ENCODE measurements around the gene ANGPTL8. TPM values are rescaled to one million over a fixed set of nuclear protein-coding genes. Genes with fewer than 3 reads are reported as not detected.

ANGPTL8 gene, protein sequence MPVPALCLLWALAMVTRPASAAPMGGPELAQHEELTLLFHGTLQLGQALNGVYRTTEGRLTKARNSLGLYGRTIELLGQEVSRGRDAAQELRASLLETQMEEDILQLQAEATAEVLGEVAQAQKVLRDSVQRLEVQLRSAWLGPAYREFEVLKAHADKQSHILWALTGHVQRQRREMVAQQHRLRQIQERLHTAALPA
- total RNA-seq (2013; cell fraction: nucleolus; rRNA removed): not detected in 2 replicates
- total RNA-seq (2014; rRNA removed) (not detected in 2 replicates), total RNA-seq (2014; rRNA removed; fragmentation: Illumina TruSeq; extraction: Trizol) (not detected in 2 replicates), total RNA-seq (2021) (not detected in 2 replicates), polyA plus RNA-seq (2011; rRNA removed) (not detected in 2 replicates), polyA plus RNA-seq (2014; fragmentation: Illumina TruSeq; extraction: Trizol) (not detected in 2 replicates), polyA plus RNA-seq (2014; fragmentation: Nextera tagmentation; extraction: Ambion mirVana) (not detected), polyA plus RNA-seq (2014; rRNA removed) (not detected in 2 replicates), polyA plus RNA-seq (2016; fragmentation: Nextera tagmentation; extraction: Ambion mirVana) (not detected), polyA minus RNA-seq (2011; rRNA and poly(A)+ RNA removed) (not detected in 2 replicates), Bru-seq, nascent RNA (not detected), BruChase-seq, experiment 1, labeled RNA remaining after a 6-hour chase (percentile 14 among the genes with signal in this experiment), BruChase-seq, experiment 2, labeled RNA remaining after a 2-hour chase (not detected)
- not detected for polyA plus RNA-seq (2011; ENCODE audit: low read depth)
- not detected in 2 replicates for polyA plus RNA-seq (2011; cell fraction: cytosol; rRNA removed)
- polyA plus RNA-seq (2011; cell fraction: nucleus; rRNA removed): not detected in 2 replicates
- polyA plus RNA-seq (2012): not detected in 2 replicates
- polyA minus RNA-seq (2011; cell fraction: cytosol; rRNA and poly(A)+ RNA removed): not detected in 2 replicates
- not detected in 2 replicates for polyA minus RNA-seq (2011; cell fraction: nucleus; rRNA and poly(A)+ RNA removed)
- long read RNA-seq, experiment 1: 0 reads
- long read RNA-seq, experiment 2: 0 reads

DNA sequence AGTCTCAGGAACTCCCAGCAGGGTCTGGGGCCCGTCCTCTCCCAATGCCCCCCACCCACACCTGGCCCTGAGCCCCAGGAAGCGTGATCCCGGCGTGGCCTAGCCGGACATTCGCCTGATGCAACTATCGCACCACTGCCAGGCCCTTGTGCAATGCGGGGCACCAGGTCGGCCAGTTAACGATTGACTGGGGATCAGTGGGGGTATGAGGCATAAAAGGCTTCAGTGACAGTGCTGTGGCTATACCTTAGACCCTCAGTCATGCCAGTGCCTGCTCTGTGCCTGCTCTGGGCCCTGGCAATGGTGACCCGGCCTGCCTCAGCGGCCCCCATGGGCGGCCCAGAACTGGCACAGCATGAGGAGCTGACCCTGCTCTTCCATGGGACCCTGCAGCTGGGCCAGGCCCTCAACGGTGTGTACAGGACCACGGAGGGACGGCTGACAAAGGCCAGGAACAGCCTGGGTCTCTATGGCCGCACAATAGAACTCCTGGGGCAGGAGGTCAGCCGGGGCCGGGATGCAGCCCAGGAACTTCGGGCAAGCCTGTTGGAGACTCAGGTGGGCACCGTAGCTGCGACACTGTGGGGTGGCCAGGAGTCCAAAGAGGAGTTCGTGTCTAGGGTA lies at the start of gene ANGPTL8:
Gene ANGPTL8, plus strand, starts transcription at position 243 of the 624 bp plus-strand sequence. Its CDS starts 19 bp downstream, at position 262.
- Histone ChIP-seq H3K4me2 (ENCODE audit: control insufficient read depth, insufficient read depth) (no peak within 1 kb of the TSS), H3K4me1 (ENCODE audit: control insufficient read depth, insufficient read depth, low read length) (no peaks in the 10 kb centered on the region), H3K4me3 (no peak within 1 kb of the TSS), H3K27ac (ENCODE audit: control insufficient read depth, insufficient read depth) (no peak within 1 kb of the TSS), H2AFZ (ENCODE audit: control insufficient read depth, low read depth, low read length) (no peak within 1 kb of the TSS), H3K9ac (ENCODE audit: control insufficient read depth, insufficient read depth, low read length) (no peak within 1 kb of the TSS), H3K36me3 (ENCODE audit: control insufficient read depth in 2 of 2, insufficient read depth in 2 of 2, low read length in 1 of 2) (no peaks in the 10 kb centered on the region; a peak in 1 of 4 replicates), H4K20me1 (ENCODE audit: control insufficient read depth, insufficient read depth) (no peaks in the 10 kb centered on the region), H3K27me3 (replicated peaks in 1 of 2; ENCODE audit: control insufficient read depth in 2 of 2, insufficient read depth in 2 of 2, low read length in 1 of 2) (no peaks in the 10 kb centered on the region), H3K79me2 (ENCODE audit: control insufficient read depth, insufficient read depth, low read length) (no peaks in the 10 kb centered on the region), H3K9me3 (replicated peaks; ENCODE audit: control insufficient read depth, insufficient read depth, low read length) (no peaks in the 10 kb centered on the region)
- in situ Hi-C loops (cut with MboI) (no loop called here), intact Hi-C loops (cut with micrococcal nuclease; ENCODE audit: unreplicated experiment) (no loop called here)
- 68% methylated on average over 23 of the region's 23 CpGs for WGBS (ENCODE audit: insufficient coverage, insufficient replicate concordance, low lambda C conversion rate, missing lambda C conversion rate)
- ChIA-PET RAD21 (ENCODE audit: unreplicated experiment) (no interaction called here), POLR2A (interaction anchor here (0.6 kb wide), 1 partner anchor 26 kb away, joined by 3 read pairs; no protein-coding TSS in a partner anchor), SMC1A (ENCODE audit: uncharacterized antibody, unreplicated experiment) (interaction anchor here (0.6 kb wide), 1 partner anchor 138 kb away, joined by 4 read pairs; no protein-coding TSS in a partner anchor), CTCF (interaction anchor here (0.6 kb wide), 1 partner anchor 113 kb away, joined by 4 read pairs; no protein-coding TSS in a partner anchor)
- DNase-seq (ENCODE audit: low read depth, low spot score) (no peak), ATAC-seq (no peak), FAIRE-seq (no peak)
- TF ChIP-seq POLR2A (IDR thresholded peaks at IDR 0.05; ENCODE audit: low read depth, low read length) (no peak), POLR2AphosphoS5 (IDR thresholded peaks at IDR 0.05; ENCODE audit: low read length) (0 out of 2 replicates have a peak, but pooled peaks have one; percentile 5)
- no TSS peak for BruUV-seq (replicated peaks)

DNA sequence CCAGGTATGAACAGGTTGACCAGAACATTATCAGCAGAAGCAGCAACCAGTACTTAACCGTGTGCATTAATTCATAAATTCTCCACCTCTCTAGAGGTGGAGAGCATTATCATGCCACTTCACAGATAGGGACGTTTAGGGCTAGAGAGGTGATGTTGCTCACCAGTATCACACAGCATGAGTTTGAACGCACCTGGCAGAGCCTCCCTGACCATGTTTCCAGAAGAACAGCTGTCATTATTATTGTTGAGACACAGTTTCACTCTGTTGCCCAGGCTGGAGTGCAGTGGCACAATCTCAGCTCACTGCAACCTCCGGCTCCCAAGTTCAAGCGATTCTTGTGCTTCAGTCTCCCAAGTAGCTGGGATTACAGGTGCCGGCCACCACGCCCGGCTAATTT lies 48.9 kb upstream of the ANGPTL8 start:
- H3K4me1 ChIP-seq (ENCODE audit: control insufficient read depth, insufficient read depth, low read length): peaks cover 26% of the 10 kb centered on the region
- RAD21 ChIA-PET (ENCODE audit: unreplicated experiment): no interaction called here
- TF ChIP-seq RELA (IDR thresholded peaks at IDR 0.05; ENCODE audit: borderline replicate concordance, partially characterized antibody): no peak
- TF ChIP-seq, protein P1, sequence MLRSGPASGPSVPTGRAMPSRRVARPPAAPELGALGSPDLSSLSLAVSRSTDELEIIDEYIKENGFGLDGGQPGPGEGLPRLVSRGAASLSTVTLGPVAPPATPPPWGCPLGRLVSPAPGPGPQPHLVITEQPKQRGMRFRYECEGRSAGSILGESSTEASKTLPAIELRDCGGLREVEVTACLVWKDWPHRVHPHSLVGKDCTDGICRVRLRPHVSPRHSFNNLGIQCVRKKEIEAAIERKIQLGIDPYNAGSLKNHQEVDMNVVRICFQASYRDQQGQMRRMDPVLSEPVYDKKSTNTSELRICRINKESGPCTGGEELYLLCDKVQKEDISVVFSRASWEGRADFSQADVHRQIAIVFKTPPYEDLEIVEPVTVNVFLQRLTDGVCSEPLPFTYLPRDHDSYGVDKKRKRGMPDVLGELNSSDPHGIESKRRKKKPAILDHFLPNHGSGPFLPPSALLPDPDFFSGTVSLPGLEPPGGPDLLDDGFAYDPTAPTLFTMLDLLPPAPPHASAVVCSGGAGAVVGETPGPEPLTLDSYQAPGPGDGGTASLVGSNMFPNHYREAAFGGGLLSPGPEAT (IDR thresholded peaks at IDR 0.05; ENCODE audit: low read depth): no peak
- TF ChIP-seq PML (IDR thresholded peaks at IDR 0.05; ENCODE audit: low read length): no peak
- TF ChIP-seq CHD2 (IDR thresholded peaks at IDR 0.05; ENCODE audit: borderline replicate concordance, low read depth, low read length): no peak
- no peak for TF ChIP-seq ZNF384 (IDR thresholded peaks at IDR 0.05; ENCODE audit: borderline replicate concordance, low read depth, low read length)
- no peak for TF ChIP-seq MTA2 (IDR thresholded peaks at IDR 0.05; ENCODE audit: low read depth)
- no peak for TF ChIP-seq ZNF24 (IDR thresholded peaks at IDR 0.05)

More for the DNA sequence above, 48.9 kb upstream of the ANGPTL8 start:
- in situ Hi-C loops (cut with MboI): no loop called here
- Histone ChIP-seq H3K4me3 (no peak overlapping the region), H3K9ac (ENCODE audit: control insufficient read depth, insufficient read depth, low read length) (no peak overlapping the region), H2AFZ (ENCODE audit: control insufficient read depth, low read depth, low read length) (no peak overlapping the region), H3K27ac (ENCODE audit: control insufficient read depth, insufficient read depth) (no peak overlapping the region), H3K9me3 (replicated peaks; ENCODE audit: control insufficient read depth, insufficient read depth, low read length) (no peaks in the 10 kb centered on the region; the same call in 2 of the 3 replicates), H3K27me3 (replicated peaks in 1 of 2; ENCODE audit: control insufficient read depth in 2 of 2, insufficient read depth in 2 of 2, low read length in 1 of 2) (no peaks in the 10 kb centered on the region), H3K79me2 (ENCODE audit: control insufficient read depth, insufficient read depth, low read length) (no peaks in the 10 kb centered on the region), H3K36me3 (ENCODE audit: control insufficient read depth in 2 of 2, insufficient read depth in 2 of 2, low read length in 1 of 2) (no peaks in the 10 kb centered on the region; a peak in 1 of 4 replicates), H3K4me2 (ENCODE audit: control insufficient read depth, insufficient read depth) (no peak overlapping the region), H4K20me1 (ENCODE audit: control insufficient read depth, insufficient read depth) (no peaks in the 10 kb centered on the region)
- no peak for DNase-seq (ENCODE audit: low read depth, low spot score)
- SMC1A ChIA-PET (ENCODE audit: uncharacterized antibody, unreplicated experiment): no interaction called here
- BruUV-seq (replicated peaks): no TSS peak
- intact Hi-C loops (cut with micrococcal nuclease; ENCODE audit: unreplicated experiment): no loop called here
- CTCF ChIA-PET: no interaction called here
- no peak for ATAC-seq
- POLR2A ChIA-PET: interaction anchor here (0.6 kb wide), 1 partner anchor 368 kb away, joined by 3 read pairs; the partner anchor contains the start of gene ELOF1
- peak; percentile 84 for FAIRE-seq
- 72% methylated on average over 8 of the region's 8 CpGs for WGBS (ENCODE audit: insufficient coverage, insufficient replicate concordance, low lambda C conversion rate, missing lambda C conversion rate)

Measured in GM12878 (cell line).